HG03460 (cell line): ENCODE data around the gene TAS1R1.
"Not testable (repeated sequence)": the region's sequence is repeated elsewhere in the genome, so short reads cannot be mapped to it uniquely, and the experiment has no call there.

ENCODE experiments used
- ATAC-seq: cut with Tn5 transposase; IDR thresholded peaks from one replicate; pipeline ENCODE4 v1.9.1; 2021; ENCODE audit not compliant: unreplicated experiment

Gene TAS1R1

DNA sequence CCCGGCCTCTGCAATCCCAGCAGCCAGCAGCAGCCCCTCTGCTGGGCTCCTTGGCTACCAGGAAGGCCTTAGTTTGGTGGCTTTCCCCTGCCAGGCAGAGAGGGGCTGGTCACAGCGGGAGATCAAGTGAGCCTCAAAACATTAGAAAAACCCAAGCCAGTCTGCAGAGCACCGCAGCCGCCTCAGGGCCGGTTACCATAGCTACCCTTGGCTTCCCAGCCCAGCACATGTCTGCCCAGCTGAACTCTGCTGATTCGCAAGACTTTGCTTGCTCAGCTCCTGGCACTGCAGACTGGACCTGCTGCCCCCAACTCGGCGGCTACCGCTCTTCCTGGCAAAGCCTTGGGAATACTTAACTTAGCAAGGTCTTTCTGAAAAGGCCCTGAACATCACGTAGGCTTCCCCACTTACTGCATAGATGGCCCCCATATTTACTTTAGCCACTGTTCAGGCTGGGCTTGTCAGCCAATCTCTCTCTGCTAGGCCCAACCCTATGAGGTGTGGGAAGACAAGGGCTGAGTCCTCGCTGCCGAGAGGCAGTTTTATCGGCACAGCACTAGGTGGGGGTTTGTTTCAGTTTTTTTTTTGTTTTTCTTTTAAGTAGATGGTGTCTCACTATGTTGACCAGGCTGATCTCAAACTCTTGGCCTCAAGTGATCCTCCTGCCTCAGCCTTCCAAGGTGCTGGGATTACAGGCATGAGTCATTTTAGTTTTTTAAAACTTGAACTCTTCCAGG, 35.0 kb upstream of the TAS1R1 start:
- no peak for ATAC-seq

DNA sequence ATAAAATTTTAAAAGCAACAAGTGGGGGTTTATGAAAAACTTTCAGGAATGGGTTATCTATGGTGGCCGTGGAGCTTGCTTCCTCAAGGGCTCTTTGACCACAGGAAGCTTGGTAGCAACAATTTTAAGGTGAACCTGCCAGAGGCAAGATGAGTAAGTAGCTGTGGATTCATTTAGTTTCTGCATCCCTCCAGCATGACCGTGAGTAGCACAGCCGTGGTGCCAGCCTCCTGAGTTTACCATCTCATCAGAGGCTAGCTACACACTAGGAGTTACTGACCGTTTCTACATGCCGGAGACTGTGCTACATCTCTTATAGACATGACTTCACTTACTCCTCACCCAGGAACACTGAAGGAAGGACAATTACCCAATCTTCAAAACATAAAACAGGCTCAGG, 33.6 kb upstream of the TAS1R1 start:
- no peak for ATAC-seq

- ATAC-seq: no peak
These were observed 31.5 kb upstream of the TAS1R1 start for GRCh38 chr1:6523566-6523965.

- no peak for ATAC-seq
These were observed 28.8 kb upstream of the TAS1R1 start for GRCh38 chr1:6526316-6526715.

DNA sequence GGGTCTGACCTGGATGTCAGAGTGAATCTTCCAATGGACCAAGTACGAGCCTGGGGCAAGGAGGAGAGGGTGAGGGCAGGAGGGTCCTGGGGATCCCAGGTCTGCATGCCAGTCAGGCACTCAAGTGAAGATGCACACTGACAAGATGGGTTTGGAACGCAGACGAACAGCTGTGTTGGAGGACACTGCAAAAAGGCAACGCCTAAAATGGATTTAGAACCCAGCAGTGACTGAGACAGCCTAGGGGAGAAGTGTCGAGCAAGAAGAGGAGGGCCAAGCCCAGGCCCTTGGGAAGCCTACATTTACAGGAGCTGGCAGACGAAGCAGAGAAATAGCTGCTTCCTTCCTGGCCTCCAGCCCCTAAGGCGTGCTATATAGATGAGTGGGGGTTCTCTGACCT, 26.6 kb upstream of the TAS1R1 start:
- ATAC-seq: no peak

DNA sequence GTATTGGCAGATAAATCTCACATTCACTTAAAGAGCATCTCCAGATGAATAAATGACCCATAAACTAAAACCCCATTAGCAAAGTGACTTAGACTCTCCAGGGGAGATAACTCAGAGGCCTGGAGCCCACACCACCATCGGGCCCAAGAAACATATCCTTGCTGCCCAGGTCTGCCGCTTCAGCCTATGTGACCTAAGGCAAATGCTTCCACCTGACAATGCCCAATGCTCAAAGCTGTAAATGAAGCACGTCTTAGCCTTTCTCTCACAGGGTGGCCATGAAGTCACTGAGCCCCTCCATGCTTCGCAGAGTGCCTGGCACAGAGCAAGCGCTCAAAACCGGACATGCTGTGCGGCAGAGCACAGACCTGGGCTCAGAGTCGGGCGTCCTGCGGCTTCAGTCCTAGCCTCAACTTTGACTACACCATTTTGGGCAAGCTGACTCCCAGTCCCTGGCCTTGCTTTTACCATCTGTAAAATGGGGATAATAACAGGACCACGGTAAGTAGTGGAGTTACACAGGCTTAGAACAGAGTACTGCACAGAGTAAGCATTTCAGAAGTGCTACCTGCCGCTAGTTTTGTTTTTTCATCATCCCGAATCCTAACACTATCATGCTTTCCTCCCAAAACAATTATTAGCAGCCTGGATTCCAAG, 24.5 kb upstream of the TAS1R1 start:
- ATAC-seq: no peak

GRCh38 chr1:6531996-6532395, 23.1 kb upstream of the TAS1R1 start:
- no peak for ATAC-seq

GRCh38 chr1:6534248-6534822, 20.8 kb upstream of the TAS1R1 start:
- ATAC-seq: no peak

- ATAC-seq: no peak
These were observed 19.9 kb upstream of the TAS1R1 start for GRCh38 chr1:6535214-6535613.

GRCh38 chr1:6536291-6536690, 18.8 kb upstream of the TAS1R1 start:
- no peak for ATAC-seq

- ATAC-seq: no peak
These were observed 16.2 kb upstream of the TAS1R1 start for GRCh38 chr1:6538956-6539355.

- ATAC-seq: no peak
These were observed 10.3 kb upstream of the TAS1R1 start for GRCh38 chr1:6544831-6545230.

- no peak for ATAC-seq
These were observed 9.6 kb upstream of the TAS1R1 start for GRCh38 chr1:6545276-6546112.

- ATAC-seq: no peak
These were observed 8.8 kb upstream of the TAS1R1 start for GRCh38 chr1:6546326-6546725.

DNA sequence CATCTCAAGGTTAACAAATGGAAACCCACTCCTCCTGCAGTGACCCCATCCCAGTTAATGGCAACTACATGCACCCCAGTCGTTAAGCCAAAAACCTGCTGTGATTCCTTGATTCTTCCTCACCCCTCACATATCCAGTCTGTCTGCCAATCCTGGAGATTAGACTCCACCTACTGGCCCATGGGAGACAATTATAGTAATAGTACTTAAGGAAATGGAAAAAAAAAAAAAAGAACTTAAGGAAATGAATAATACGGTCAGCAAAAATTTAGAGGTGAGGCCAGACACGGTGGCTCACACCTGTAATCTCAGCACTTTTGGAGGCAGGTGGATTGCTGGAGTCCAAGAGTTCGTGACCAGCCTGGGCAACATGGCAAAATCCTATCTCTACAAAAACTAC, 7.8 kb upstream of the TAS1R1 start:
- ATAC-seq: no peak

DNA sequence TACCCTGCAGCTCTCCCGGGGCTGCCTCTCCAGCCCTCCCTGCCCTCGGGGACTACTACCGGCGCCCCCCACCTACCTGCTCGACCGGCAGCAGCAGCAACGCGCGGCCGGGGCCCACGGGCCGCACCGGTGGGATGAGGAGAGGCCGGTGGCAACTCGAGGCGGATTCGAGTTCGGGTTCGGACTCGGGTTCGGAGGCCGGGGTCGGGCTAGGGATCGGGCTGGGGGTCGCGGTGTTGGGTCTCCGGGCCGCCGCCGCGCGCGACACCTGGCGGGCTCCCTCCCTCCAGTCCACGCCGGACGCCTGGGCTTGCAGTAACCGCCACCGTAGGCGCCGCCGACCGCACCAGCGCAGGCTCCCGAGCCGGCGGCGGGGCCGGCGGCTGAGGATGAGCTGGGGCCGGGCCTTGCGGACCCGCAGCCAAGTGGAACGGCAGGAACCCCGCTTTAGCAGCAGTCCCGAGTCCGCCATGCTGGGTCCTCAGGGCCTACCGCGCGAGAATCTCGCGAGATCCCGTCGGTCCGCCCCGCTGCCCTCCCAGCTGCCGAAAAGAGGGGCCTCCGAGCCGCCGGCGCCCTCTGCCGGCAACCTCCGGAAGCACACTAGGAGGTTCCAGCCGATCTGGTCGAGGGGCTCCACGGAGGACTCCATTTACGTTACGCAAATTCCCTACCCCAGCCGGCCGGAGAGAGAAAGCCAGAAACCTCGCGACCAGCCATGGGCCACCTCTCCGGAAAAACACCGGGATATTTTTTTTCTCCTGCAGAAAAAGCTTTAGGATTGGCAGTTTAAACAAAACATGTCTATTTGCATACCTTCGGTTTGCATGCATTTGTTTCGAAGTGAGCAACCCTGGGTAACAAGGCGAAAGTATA, 838 bp upstream of the TAS1R1 start, which contains the start of gene NOL9:
Gene NOL9 (minus strand): TSS at position 483 of the 876 bp plus-strand sequence. CDS start 11 bp downstream, at position 472.
- peak; percentile 92 for ATAC-seq

DNA sequence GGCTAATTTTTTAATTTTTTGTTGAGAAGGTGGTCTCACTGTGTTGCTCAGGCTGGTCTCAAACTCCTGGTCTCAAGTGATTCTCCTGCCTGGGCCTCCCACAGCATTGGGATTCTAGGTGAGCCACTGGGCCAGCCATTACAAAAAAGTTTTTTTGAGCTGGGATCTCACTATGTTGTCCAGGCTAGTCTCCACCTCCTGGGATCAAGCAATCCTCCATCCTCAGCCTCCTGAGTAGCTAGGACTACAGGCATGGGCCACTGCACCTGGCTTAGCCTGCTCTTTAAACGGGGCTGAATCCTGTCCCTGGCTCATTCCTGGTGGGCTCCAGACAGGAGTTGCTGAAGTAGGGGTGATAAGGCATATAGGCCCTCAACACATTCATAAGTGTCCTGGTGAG, 2.5 kb downstream of the TAS1R1 start:
- ATAC-seq: no peak

DNA sequence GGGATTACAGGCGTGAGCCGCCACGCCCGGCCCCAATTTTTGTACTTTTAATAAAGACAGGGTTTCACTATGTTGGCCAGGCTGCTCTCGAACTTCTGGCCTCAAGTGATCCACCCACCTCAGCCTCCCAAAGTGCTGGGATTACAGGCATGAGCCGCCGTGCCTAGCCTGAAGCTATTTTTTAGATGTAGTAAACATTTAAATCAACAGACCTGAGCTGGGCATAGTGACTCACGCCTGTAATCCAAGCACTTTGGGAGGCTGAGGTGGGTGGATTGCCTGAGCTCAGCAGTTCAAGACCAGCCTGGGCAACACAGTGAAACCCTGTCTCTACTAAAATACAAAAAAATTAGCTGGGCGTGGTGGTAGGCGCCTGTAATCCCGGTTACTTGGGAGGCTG, 4.1 kb downstream of the TAS1R1 start:
- ATAC-seq: not testable (repeated sequence)

DNA sequence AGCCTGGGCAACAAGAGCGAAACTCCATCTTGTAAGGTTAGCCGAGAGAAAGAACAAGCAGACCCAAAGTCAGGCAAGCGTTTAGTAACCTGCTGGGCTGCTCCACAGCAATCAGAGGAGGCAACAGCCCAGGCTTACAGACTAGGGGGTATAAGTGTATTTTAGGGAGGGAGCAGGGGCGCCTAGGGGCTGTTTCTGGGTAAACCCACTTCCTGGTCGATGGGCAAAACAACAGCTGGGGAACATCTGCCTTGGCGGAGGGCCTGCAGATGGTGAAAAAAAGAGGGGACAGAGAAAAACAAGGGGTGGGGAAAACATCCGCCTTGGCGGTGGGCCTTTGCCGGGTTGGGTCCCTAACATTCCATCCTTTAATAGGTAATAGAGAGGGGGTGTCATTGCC, 5.2 kb downstream of the TAS1R1 start:
- ATAC-seq: no peak

DNA sequence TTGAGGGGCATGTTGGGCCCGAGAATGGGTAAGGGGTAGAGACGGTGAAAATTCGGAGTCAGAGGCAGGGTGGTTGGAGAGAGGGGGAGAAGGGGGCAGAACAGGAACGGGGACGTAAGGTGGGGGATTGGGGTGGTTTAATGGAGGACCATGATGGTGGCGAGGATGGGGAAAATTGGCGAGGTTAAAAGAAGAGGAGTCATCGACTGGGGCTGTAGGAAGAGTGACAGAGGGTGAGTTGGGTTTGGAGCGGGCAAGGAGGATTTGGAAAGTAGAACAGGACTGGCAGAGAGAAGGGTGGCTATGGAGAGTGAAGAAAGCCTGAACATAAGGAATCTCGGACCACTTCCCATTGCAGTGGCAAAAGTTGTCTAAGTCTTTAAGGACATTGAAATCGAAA, 13.9 kb downstream of the TAS1R1 start:
- ATAC-seq: no peak
